IPS-11a (cell line): ENCODE results near the gene UBXN6.

ENCODE experiments used
- H3K4me3 ChIP-seq: one replicate; pipeline ENCODE4 v1.5.1; 2013; ENCODE audit warnings: low read depth, low read length, control low read depth

The UBXN6 gene

GRCh38 chr19:4456843-4457653 lies 546 bp downstream of the UBXN6 start:
- peak overlapping the region; percentile 60 for H3K4me3 ChIP-seq

GRCh38 chr19:4456476-4456842 lies 1.1 kb downstream of the UBXN6 start:
- peak overlapping the region; percentile 60 for H3K4me3 ChIP-seq

- peak overlapping the region; percentile 60 for H3K4me3 ChIP-seq
These were observed 1.7 kb downstream of the UBXN6 start for GRCh38 chr19:4455719-4456475.

GRCh38 chr19:4454747-4455718 lies 2.6 kb downstream of the UBXN6 start:
- no peak overlapping the region for H3K4me3 ChIP-seq

- no peak overlapping the region for H3K4me3 ChIP-seq
These were observed 4.1 kb downstream of the UBXN6 start for GRCh38 chr19:4453232-4454179.

GRCh38 chr19:4452230-4452990 lies 5.2 kb downstream of the UBXN6 start:
- H3K4me3 ChIP-seq = no peak overlapping the region

GRCh38 chr19:4449639-4450028 lies 8.0 kb downstream of the UBXN6 start:
- no peak overlapping the region for H3K4me3 ChIP-seq

GRCh38 chr19:4449022-4449638 lies 8.5 kb downstream of the UBXN6 start:
- no peak overlapping the region for H3K4me3 ChIP-seq

GRCh38 chr19:4448147-4448985 lies 9.2 kb downstream of the UBXN6 start:
- no peak overlapping the region for H3K4me3 ChIP-seq

GRCh38 chr19:4447327-4448146 lies 10.1 kb downstream of the UBXN6 start:
- no peak overlapping the region for H3K4me3 ChIP-seq

GRCh38 chr19:4446704-4447200 lies 10.8 kb downstream of the UBXN6 start:
- no peak overlapping the region for H3K4me3 ChIP-seq

GRCh38 chr19:4445963-4446703 lies 11.5 kb downstream of the UBXN6 start:
- no peak overlapping the region for H3K4me3 ChIP-seq

- H3K4me3 ChIP-seq = no peak overlapping the region
These were observed 12.5 kb downstream of the UBXN6 start for GRCh38 chr19:4444765-4445741.

GRCh38 chr19:4443966-4444764 lies 13.4 kb downstream of the UBXN6 start:
- H3K4me3 ChIP-seq = no peak overlapping the region
